ENCODE results near the gene ZNF280B.
A peak's percentile ranks its signal among the peaks of the same experiment; 100 is the strongest.
"Not testable (repeated sequence)": the region's sequence is repeated elsewhere in the genome, so short reads cannot be mapped to it uniquely, and the experiment has no call there.

The ZNF280B gene

GRCh38 chr22:22469527-22469926 lies 39.0 kb downstream of the ZNF280B start:
- TF ChIP-seq, protein P1, sequence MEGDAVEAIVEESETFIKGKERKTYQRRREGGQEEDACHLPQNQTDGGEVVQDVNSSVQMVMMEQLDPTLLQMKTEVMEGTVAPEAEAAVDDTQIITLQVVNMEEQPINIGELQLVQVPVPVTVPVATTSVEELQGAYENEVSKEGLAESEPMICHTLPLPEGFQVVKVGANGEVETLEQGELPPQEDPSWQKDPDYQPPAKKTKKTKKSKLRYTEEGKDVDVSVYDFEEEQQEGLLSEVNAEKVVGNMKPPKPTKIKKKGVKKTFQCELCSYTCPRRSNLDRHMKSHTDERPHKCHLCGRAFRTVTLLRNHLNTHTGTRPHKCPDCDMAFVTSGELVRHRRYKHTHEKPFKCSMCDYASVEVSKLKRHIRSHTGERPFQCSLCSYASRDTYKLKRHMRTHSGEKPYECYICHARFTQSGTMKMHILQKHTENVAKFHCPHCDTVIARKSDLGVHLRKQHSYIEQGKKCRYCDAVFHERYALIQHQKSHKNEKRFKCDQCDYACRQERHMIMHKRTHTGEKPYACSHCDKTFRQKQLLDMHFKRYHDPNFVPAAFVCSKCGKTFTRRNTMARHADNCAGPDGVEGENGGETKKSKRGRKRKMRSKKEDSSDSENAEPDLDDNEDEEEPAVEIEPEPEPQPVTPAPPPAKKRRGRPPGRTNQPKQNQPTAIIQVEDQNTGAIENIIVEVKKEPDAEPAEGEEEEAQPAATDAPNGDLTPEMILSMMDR (IDR thresholded peaks at IDR 0.05; ENCODE audit: insufficient read depth, missing control alignments) = no peak
- DNase-seq (ENCODE audit: insufficient read length, low spot score) (no peak), FAIRE-seq (no peak)

- not testable (repeated sequence) for DNase-seq (ENCODE audit: insufficient read length, low spot score); FAIRE-seq
These were observed 39.6 kb downstream of the ZNF280B start for GRCh38 chr22:22468794-22469469.

GRCh38 chr22:22467112-22467511 lies 41.4 kb downstream of the ZNF280B start:
- no peak for DNase-seq (ENCODE audit: insufficient read length, low spot score)
- no peak for FAIRE-seq
- TF ChIP-seq, protein P1 (IDR thresholded peaks at IDR 0.05; ENCODE audit: insufficient read depth, missing control alignments) = no peak

- DNase-seq (ENCODE audit: insufficient read length, low spot score) (no peak), FAIRE-seq (no peak)
- TF ChIP-seq, protein P1 (IDR thresholded peaks at IDR 0.05; ENCODE audit: insufficient read depth, missing control alignments) = no peak
These were observed 42.8 kb downstream of the ZNF280B start for GRCh38 chr22:22465782-22466181.

DNA sequence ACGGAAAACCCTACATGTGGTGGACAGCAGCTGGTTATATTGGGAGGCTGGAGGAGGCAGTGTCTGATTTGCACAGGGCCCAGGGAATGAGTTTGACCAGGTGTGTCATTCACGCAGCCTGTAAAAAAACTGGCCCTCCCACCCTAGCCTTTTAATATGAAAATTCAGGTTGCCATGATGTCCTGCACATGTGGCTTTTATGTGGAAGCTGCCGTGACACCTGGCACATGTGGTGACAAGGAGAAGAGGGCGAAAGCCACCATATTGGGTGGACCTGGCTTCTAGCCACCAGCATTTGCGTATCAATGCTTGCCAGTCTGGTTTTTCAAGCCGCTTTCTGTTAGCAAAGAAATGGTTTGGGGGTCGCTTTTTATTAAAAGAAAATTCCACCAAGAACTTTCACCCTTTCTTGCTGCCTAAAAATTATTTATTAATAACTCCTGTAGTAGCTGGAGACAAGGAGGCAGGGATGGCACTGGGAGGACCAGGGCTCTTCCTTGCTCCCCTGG lies 43.4 kb downstream of the ZNF280B start:
- DNase-seq (ENCODE audit: insufficient read length, low spot score) (no peak), FAIRE-seq (no peak)
- TF ChIP-seq, protein P1 (IDR thresholded peaks at IDR 0.05; ENCODE audit: insufficient read depth, missing control alignments) = no peak

GRCh38 chr22:22464541-22465054 lies 43.9 kb downstream of the ZNF280B start:
- TF ChIP-seq, protein P1 (IDR thresholded peaks at IDR 0.05; ENCODE audit: insufficient read depth, missing control alignments) = no peak
- DNase-seq (ENCODE audit: insufficient read length, low spot score) = no peak
- FAIRE-seq = no peak

GRCh38 chr22:22463855-22464540 lies 44.5 kb downstream of the ZNF280B start:
- peak; percentile 56 for FAIRE-seq
- TF ChIP-seq, protein P1 (IDR thresholded peaks at IDR 0.05; ENCODE audit: insufficient read depth, missing control alignments) = peak; percentile 80
- DNase-seq (ENCODE audit: insufficient read length, low spot score) = peak; percentile 26

All from D721Med (cell line).